ENCODE results near the gene UBL5.

UBL5 gene

DNA sequence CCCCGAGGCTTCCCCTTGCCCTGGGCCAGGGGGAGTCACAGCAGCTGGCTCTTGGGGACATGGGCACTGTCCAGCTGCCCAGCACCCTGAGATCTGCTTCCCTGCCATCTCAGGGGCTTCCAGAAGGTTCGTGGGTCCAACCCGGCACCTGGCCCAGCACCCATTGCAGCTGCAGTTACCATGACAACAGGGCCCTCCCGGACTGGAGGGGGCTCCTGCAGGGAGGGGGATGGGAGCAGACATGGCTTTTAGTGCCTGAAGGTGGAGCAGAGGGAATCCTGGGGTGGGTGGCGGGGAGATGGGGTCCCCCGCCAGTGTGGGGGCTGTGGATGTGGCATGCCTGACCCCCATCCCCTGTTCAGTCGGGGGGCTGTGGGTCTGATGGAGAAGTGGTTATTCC, 22.1 kb downstream of the UBL5 start:
- no peak for DNase-seq (ENCODE audit: low read depth in 2 of 3, low spot score in 1 of 3)

GRCh38 chr19:9850235-9850959, 22.7 kb downstream of the UBL5 start:
- no peak for DNase-seq (ENCODE audit: low read depth in 2 of 3, low spot score in 1 of 3)

DNA sequence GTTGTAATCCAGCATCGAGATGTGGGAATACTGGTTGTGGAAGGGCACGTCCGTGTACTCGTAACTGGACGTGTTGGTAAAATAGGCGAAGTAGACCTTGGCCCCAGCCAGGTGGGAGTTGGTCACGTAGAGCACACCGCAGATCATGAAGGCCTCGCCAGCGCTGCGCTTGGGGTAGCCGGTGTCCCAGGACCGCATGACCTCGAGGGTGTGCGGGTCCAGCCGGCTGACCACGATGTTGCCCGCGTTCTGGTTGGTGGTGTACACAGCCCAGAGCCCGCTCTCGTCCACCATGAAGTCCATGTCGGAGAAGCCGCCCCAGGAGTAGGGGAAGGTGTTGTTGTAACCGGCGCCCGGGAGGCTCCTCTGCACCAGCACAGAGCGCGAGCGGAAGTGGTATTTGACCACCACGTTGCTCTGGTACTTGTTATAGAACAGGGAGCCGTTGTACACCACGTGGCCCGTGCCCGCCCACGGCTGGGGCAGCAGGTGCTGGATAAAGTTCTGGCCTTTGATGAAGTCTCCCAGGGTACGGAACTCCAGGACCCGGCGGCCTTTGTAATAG, 26.6 kb downstream of the UBL5 start:
- no peak for DNase-seq (ENCODE audit: low read depth in 2 of 3, low spot score in 1 of 3)

DNA sequence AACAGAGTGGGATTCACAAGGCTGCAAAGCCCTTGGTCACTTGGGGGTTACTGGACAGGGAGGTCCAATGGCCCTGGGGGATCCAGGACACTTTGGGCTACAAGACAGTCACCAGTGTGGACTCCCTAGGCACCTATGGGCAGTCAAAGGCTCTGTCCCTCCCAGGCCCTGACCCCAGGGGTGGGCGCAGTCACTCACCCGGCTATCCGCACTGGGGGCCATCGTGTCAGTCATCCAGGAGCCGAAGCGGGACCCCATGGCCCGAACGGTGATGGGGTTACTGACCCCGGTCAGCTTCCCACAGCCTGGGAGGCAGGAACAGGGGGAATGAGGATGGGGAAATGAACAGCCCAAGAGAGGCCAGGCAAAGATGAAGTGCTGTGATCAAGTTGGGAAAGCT, 28.9 kb downstream of the UBL5 start:
- no peak for DNase-seq (ENCODE audit: low read depth in 2 of 3, low spot score in 1 of 3)

DNA sequence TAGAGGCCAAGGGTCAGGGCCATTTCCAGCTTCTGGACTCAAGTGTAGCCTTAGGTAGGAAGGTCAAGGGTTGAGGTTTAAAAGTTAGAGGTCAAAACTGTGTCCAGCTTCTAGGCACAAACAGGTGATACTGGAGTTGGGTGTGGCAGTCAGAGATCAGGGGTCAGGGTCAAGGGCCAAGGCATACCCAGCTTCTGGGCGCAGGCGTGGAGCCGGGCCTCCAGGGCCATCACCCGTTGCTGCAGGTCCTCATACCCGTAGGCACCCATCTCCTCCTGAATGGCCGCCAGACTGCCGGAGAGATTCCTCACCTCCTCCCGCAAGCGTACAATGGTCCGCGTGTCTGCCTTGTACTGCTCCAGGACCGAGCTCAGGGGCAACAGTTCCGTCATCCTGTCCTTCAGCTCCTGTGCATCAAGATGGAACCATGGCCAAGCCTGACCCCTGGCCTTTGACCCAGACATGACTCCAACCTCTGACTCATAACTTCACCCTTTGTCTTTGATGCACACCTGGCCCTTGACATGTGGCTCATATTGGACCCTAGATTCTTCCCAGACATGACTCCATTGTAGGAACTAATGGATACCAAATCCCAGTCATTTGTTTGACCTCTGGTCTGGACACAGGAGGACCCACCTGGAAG, 29.5 kb downstream of the UBL5 start:
- no peak for DNase-seq (ENCODE audit: low read depth in 2 of 3, low spot score in 1 of 3)

- DNase-seq (ENCODE audit: low read depth in 2 of 3, low spot score in 1 of 3) = no peak
Measured at GRCh38 chr19:9857920-9858746, 30.4 kb downstream of the UBL5 start.

GRCh38 chr19:9858766-9859165, 31.0 kb downstream of the UBL5 start:
- no peak for DNase-seq (ENCODE audit: low read depth in 2 of 3, low spot score in 1 of 3)

GRCh38 chr19:9860407-9860806, 32.7 kb downstream of the UBL5 start:
- DNase-seq (ENCODE audit: low read depth in 2 of 3, low spot score in 1 of 3) = no peak

DNA sequence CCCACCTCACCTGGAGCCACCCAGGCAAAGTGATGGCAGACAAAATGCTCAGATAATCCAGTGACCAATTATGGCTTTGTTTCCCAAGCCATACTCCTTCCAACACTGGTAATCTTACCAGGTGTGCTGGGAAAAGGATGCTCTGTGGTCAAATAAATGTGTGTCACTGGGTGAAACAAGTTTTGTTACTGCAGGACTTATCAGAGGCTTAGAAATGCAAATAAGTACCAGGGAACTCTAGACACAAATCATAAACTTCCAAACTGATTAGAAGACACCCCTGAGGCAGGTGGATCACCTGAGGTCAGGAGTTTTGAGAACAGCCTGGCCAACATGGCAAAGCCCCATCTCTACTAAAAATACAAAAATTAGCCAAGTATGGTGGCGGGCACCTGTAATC, 33.8 kb downstream of the UBL5 start:
- no peak for DNase-seq (ENCODE audit: low read depth in 2 of 3, low spot score in 1 of 3)

- DNase-seq (ENCODE audit: low read depth in 2 of 3, low spot score in 1 of 3) = no peak
Measured at GRCh38 chr19:9862938-9863337, 35.2 kb downstream of the UBL5 start.

- no peak for DNase-seq (ENCODE audit: low read depth in 2 of 3, low spot score in 1 of 3)
Measured at GRCh38 chr19:9863759-9864158, 36.0 kb downstream of the UBL5 start.

- no peak for DNase-seq (ENCODE audit: low read depth in 2 of 3, low spot score in 1 of 3)
Measured at GRCh38 chr19:9865732-9866501, 38.2 kb downstream of the UBL5 start.

- DNase-seq (ENCODE audit: low read depth in 2 of 3, low spot score in 1 of 3) = no peak
Measured at GRCh38 chr19:9868983-9869617, 41.4 kb downstream of the UBL5 start.

- DNase-seq (ENCODE audit: low read depth in 2 of 3, low spot score in 1 of 3) = no peak
Measured at GRCh38 chr19:9871626-9872338, 44.1 kb downstream of the UBL5 start.

- no peak for DNase-seq (ENCODE audit: low read depth in 2 of 3, low spot score in 1 of 3)
Measured at GRCh38 chr19:9872618-9873242, 45.0 kb downstream of the UBL5 start.

- DNase-seq (ENCODE audit: low read depth in 2 of 3, low spot score in 1 of 3) = no peak
Measured at GRCh38 chr19:9875031-9875627, 47.4 kb downstream of the UBL5 start.

- no peak for DNase-seq (ENCODE audit: low read depth in 2 of 3, low spot score in 1 of 3)
Measured at GRCh38 chr19:9875796-9876195, 48.1 kb downstream of the UBL5 start.

GRCh38 chr19:9877780-9878510, 50.2 kb downstream of the UBL5 start:
- no peak for DNase-seq (ENCODE audit: low read depth in 2 of 3, low spot score in 1 of 3)
